ENCODE results near the gene HEPHL1.

DNA sequence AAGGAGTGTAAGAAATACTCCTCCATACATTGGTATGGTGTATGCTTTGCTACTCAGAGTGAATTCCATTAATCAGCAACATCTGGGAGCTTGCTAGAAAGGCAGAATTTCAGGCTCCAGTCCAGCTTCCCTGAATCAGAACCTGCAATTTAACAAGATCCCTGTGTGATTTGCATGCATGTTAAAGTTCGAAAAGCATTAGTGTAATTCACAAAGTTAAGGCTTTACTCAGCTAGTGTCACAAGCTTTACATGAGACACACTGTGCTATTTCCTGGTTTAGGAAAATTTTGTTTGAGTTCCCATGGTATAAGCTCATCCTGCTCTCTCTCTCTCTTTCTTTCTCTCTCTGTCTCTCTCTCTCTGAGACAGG lies 37.0 kb upstream of the HEPHL1 start:
- TF ChIP-seq EZH2 (IDR thresholded peaks at IDR 0.05; ENCODE audit: insufficient read depth, low read length) = no peak
- TF ChIP-seq, protein P1, sequence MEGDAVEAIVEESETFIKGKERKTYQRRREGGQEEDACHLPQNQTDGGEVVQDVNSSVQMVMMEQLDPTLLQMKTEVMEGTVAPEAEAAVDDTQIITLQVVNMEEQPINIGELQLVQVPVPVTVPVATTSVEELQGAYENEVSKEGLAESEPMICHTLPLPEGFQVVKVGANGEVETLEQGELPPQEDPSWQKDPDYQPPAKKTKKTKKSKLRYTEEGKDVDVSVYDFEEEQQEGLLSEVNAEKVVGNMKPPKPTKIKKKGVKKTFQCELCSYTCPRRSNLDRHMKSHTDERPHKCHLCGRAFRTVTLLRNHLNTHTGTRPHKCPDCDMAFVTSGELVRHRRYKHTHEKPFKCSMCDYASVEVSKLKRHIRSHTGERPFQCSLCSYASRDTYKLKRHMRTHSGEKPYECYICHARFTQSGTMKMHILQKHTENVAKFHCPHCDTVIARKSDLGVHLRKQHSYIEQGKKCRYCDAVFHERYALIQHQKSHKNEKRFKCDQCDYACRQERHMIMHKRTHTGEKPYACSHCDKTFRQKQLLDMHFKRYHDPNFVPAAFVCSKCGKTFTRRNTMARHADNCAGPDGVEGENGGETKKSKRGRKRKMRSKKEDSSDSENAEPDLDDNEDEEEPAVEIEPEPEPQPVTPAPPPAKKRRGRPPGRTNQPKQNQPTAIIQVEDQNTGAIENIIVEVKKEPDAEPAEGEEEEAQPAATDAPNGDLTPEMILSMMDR (IDR thresholded peaks at IDR 0.05; ENCODE audit: insufficient read depth, low read depth, low read length) = no peak
